COR-L47 (cell line): ENCODE data around the gene TSPAN13.
A peak's percentile ranks its signal among the peaks of the same experiment; 100 is the strongest.
"Not testable (repeated sequence)": the region's sequence is repeated elsewhere in the genome, so short reads cannot be mapped to it uniquely, and the experiment has no call there.

Experiments
- DNase-seq: peaks from one replicate; lab custom pipeline; 2025; lab: John Stamatoyannopoulos, UW

The TSPAN13 gene

GRCh38 chr7:16740996-16741395 lies 12.6 kb upstream of the TSPAN13 start:
- no peak for DNase-seq

GRCh38 chr7:16741676-16742075 lies 11.9 kb upstream of the TSPAN13 start:
- DNase-seq, result no peak

GRCh38 chr7:16742547-16742946 lies 11.0 kb upstream of the TSPAN13 start:
- DNase-seq, result no peak

- no peak for DNase-seq
Observed at GRCh38 chr7:16743236-16743635, 10.3 kb upstream of the TSPAN13 start.

GRCh38 chr7:16744518-16745250 lies 8.9 kb upstream of the TSPAN13 start:
- DNase-seq, result no peak

- DNase-seq, result no peak
Observed at GRCh38 chr7:16745645-16746044, 7.9 kb upstream of the TSPAN13 start.

GRCh38 chr7:16747102-16747501 lies 6.5 kb upstream of the TSPAN13 start:
- no peak for DNase-seq

GRCh38 chr7:16753932-16754855 lies 639 bp downstream of the TSPAN13 start:
- DNase-seq, result peak; percentile 57

GRCh38 chr7:16754856-16755317 lies 1.3 kb downstream of the TSPAN13 start:
- DNase-seq, result no peak

GRCh38 chr7:16755397-16755796 lies 1.8 kb downstream of the TSPAN13 start:
- DNase-seq, result no peak

GRCh38 chr7:16758036-16758435 lies 4.5 kb downstream of the TSPAN13 start:
- DNase-seq, result no peak

GRCh38 chr7:16758631-16759611 lies 5.4 kb downstream of the TSPAN13 start:
- DNase-seq, result no peak

GRCh38 chr7:16759840-16760239 lies 6.3 kb downstream of the TSPAN13 start:
- DNase-seq, result no peak

GRCh38 chr7:16762177-16762576 lies 8.6 kb downstream of the TSPAN13 start:
- DNase-seq, result no peak

- no peak for DNase-seq
Observed at GRCh38 chr7:16764942-16765341, 11.4 kb downstream of the TSPAN13 start.

- no peak for DNase-seq
Observed at GRCh38 chr7:16765436-16765859, 11.9 kb downstream of the TSPAN13 start.

GRCh38 chr7:16769994-16770393 lies 16.4 kb downstream of the TSPAN13 start:
- DNase-seq, result not testable (repeated sequence)

- no peak for DNase-seq
Observed at GRCh38 chr7:16770657-16771329, 17.2 kb downstream of the TSPAN13 start.

- DNase-seq, result no peak
Observed at GRCh38 chr7:16773326-16773725, 19.8 kb downstream of the TSPAN13 start.

- DNase-seq, result no peak
Observed at GRCh38 chr7:16773884-16774283, 20.3 kb downstream of the TSPAN13 start.

GRCh38 chr7:16774294-16774693 lies 20.7 kb downstream of the TSPAN13 start:
- no peak for DNase-seq
